KMS-11 (cell line): ENCODE data around the gene SLC9A4.

Source experiments
- H2AFZ ChIP-seq: fragments of 200-600 bp; sonication (generic); 2 replicates; pipeline ENCODE4 v1.6.1; 2016; ENCODE audit warnings: antibody characterized with exemption, mixed run types, low read depth
- H3K27ac ChIP-seq: fragments of 200-600 bp; sonication (generic); 2 replicates; pipeline ENCODE4 v1.6.1; 2016; ENCODE audit warnings: mild to moderate bottlenecking, mixed run types
- H3K27me3 ChIP-seq: fragments of 200-600 bp; sonication (generic); 2 replicates; pipeline ENCODE4 v1.6.1; 2017; ENCODE audit warnings: mild to moderate bottlenecking, low read depth, mixed run types, moderate library complexity; ENCODE audit not compliant: insufficient read depth
- H3K36me3 ChIP-seq: fragments of 200-600 bp; sonication (generic); 2 replicates; pipeline ENCODE4 v1.6.1; 2017; ENCODE audit warnings: mild to moderate bottlenecking, mixed run types; ENCODE audit not compliant: insufficient read depth
- H3K4me1 ChIP-seq: fragments of 200-600 bp; sonication (generic); 2 replicates; pipeline ENCODE4 v1.6.1; 2016; ENCODE audit warnings: mild to moderate bottlenecking, low read depth, mixed run types; ENCODE audit not compliant: poor library complexity, severe bottlenecking
- H3K4me2 ChIP-seq: fragments of 200-600 bp; sonication (generic); 2 replicates; pipeline ENCODE4 v1.7.0; 2016; ENCODE audit warnings: mild to moderate bottlenecking, mixed run types
- H3K4me3 ChIP-seq: fragments of 200-600 bp; sonication (generic); IDR thresholded peaks from 2 replicates; pipeline ENCODE4 v1.6.1; 2017; ENCODE audit warnings: low read depth, low read length, mixed read lengths; ENCODE audit not compliant: insufficient read depth
- H3K79me2 ChIP-seq: fragments of 200-600 bp; sonication (generic); 2 replicates; pipeline ENCODE4 v1.6.1; 2016; ENCODE audit warnings: low read depth, mixed run types; ENCODE audit not compliant: insufficient read depth
- H3K9ac ChIP-seq: fragments of 200-600 bp; sonication (generic); 2 replicates; pipeline ENCODE4 v1.6.1; 2016; ENCODE audit warnings: mild to moderate bottlenecking, mixed run types
- H4K20me1 ChIP-seq: fragments of 200-600 bp; sonication (generic); 2 replicates; pipeline ENCODE4 v1.6.1; 2016; ENCODE audit warnings: mild to moderate bottlenecking, mixed run types; ENCODE audit not compliant: insufficient read depth
- CTCF ChIP-seq: fragments of 200-600 bp; sonication (generic); conservative IDR thresholded peaks from 2 replicates; pipeline ENCODE4 v1.6.1; 2017; ENCODE audit warnings: low read depth, mild to moderate bottlenecking, antibody characterized with exemption, low read length, moderate library complexity, mixed read lengths

SLC9A4 gene

GRCh38 chr2:102453501-102453900, 19.5 kb upstream of the SLC9A4 start:
- Histone ChIP-seq H3K36me3 (no peaks in the 10 kb centered on the region), H3K27ac (no peak overlapping the region), H3K79me2 (no peaks in the 10 kb centered on the region), H3K4me2 (no peak overlapping the region), H3K4me3 (no peak overlapping the region), H3K9ac (no peak overlapping the region), H4K20me1 (no peaks in the 10 kb centered on the region), H2AFZ (no peak overlapping the region), H3K27me3 (no peaks in the 10 kb centered on the region), H3K4me1 (peaks cover 5% of the 10 kb centered on the region)
- no peak for TF ChIP-seq CTCF

- no peak overlapping the region for H3K4me2 ChIP-seq
- TF ChIP-seq CTCF: no peak
- H3K27ac ChIP-seq: no peak overlapping the region
- peaks cover 5% of the 10 kb centered on the region for H3K4me1 ChIP-seq
- H2AFZ ChIP-seq: no peak overlapping the region
- no peak overlapping the region for H3K4me3 ChIP-seq
- H4K20me1 ChIP-seq: no peaks in the 10 kb centered on the region
- no peaks in the 10 kb centered on the region for H3K36me3 ChIP-seq
- H3K9ac ChIP-seq: no peak overlapping the region
- no peaks in the 10 kb centered on the region for H3K79me2 ChIP-seq
- no peaks in the 10 kb centered on the region for H3K27me3 ChIP-seq
Measured at GRCh38 chr2:102455061-102455670, 17.9 kb upstream of the SLC9A4 start.

GRCh38 chr2:102460467-102460866, 12.6 kb upstream of the SLC9A4 start:
- H4K20me1 ChIP-seq: no peaks in the 10 kb centered on the region
- H3K4me2 ChIP-seq: no peak overlapping the region
- H2AFZ ChIP-seq: no peak overlapping the region
- H3K4me3 ChIP-seq: no peak overlapping the region
- no peaks in the 10 kb centered on the region for H3K27me3 ChIP-seq
- H3K36me3 ChIP-seq: no peaks in the 10 kb centered on the region
- H3K9ac ChIP-seq: no peak overlapping the region
- no peaks in the 10 kb centered on the region for H3K79me2 ChIP-seq
- H3K4me1 ChIP-seq: no peaks in the 10 kb centered on the region
- no peak for TF ChIP-seq CTCF
- H3K27ac ChIP-seq: no peak overlapping the region

- Histone ChIP-seq H4K20me1 (no peaks in the 10 kb centered on the region), H3K9ac (no peak overlapping the region), H2AFZ (no peak overlapping the region), H3K79me2 (no peaks in the 10 kb centered on the region), H3K4me1 (no peaks in the 10 kb centered on the region), H3K27me3 (no peaks in the 10 kb centered on the region), H3K4me2 (no peak overlapping the region), H3K4me3 (no peak overlapping the region), H3K36me3 (no peaks in the 10 kb centered on the region), H3K27ac (no peak overlapping the region)
- TF ChIP-seq CTCF: no peak
Measured at GRCh38 chr2:102461188-102461587, 11.8 kb upstream of the SLC9A4 start.
